H1 (cell line): ENCODE results near the gene ABHD15. TPM values are rescaled to one million over a fixed set of nuclear protein-coding genes. Genes with fewer than 3 reads are reported as not detected.

ENCODE experiments used
- CBX8 ChIP-seq: fragments of 300-800, 300-1000 bp; sonication (generic); IDR thresholded peaks from 2 replicates; pipeline ENCODE4 v1.7.1; 2016; ENCODE audit warnings: low read depth, low read length, borderline replicate concordance
- CHD2 ChIP-seq: IDR thresholded peaks from 2 replicates; pipeline ENCODE4 v1.6.1; 2012; ENCODE audit warnings: low read length, improper control_type of control experiment
- EGR1 ChIP-seq: IDR thresholded peaks from 2 replicates; pipeline ENCODE4 v1.6.1; 2011; ENCODE audit warnings: low read depth, low read length, borderline replicate concordance
- EP300 ChIP-seq, 2 experiments: IDR thresholded peaks; 1 replicate in 1 of 2; 2 replicates in 1 of 2; pipeline ENCODE4 v1.6.1; 2011 to 2012; ENCODE audit warnings: low read depth in 2 of 2, low read length in 2 of 2, mild to moderate bottlenecking in 2 of 2, borderline replicate concordance in 1 of 2, inconsistent platforms in 1 of 2, moderate library complexity in 1 of 2
- GTF2F1 ChIP-seq: IDR thresholded peaks from 2 replicates; pipeline ENCODE4 v1.6.1; 2012; ENCODE audit warnings: low read depth, low read length, improper control_type of control experiment, borderline replicate concordance
- JUND ChIP-seq: IDR thresholded peaks from 2 replicates; pipeline ENCODE4 v1.6.1; 2011; ENCODE audit warnings: mild to moderate bottlenecking, improper control_type of control experiment, low read length
- KDM1A ChIP-seq: fragments of 200-600, 300-600 bp; sonication (generic); IDR thresholded peaks from 2 replicates; pipeline ENCODE4 v1.7.1; 2016; ENCODE audit warnings: mild to moderate bottlenecking, low read length, borderline replicate concordance
- KDM5A ChIP-seq: fragments of 200-600 bp; IDR thresholded peaks from 2 replicates; pipeline ENCODE4 v1.7.1; 2012; ENCODE audit warnings: mild to moderate bottlenecking, low read length, inconsistent platforms, mixed read lengths
- RBBP5 ChIP-seq: IDR thresholded peaks from 2 replicates; pipeline ENCODE4 v1.7.1; 2012; ENCODE audit warnings: low read depth, mild to moderate bottlenecking, inconsistent platforms, low read length, moderate library complexity, borderline replicate concordance
- SIX5 ChIP-seq: IDR thresholded peaks from 2 replicates; pipeline ENCODE4 v1.6.1; 2011; ENCODE audit warnings: mild to moderate bottlenecking, low read depth, low read length
- SP1 ChIP-seq: IDR thresholded peaks from 2 replicates; pipeline ENCODE4 v1.6.1; 2011; ENCODE audit warnings: low read depth, low read length
- SP4 ChIP-seq: IDR thresholded peaks from 2 replicates; pipeline ENCODE4 v1.6.1; 2012; ENCODE audit warnings: low read length, inconsistent platforms
- SUZ12 ChIP-seq: fragments of 200-600 bp; sonication (generic); IDR thresholded peaks from 2 replicates; pipeline ENCODE4 v1.6.1; 2012; ENCODE audit warnings: mild to moderate bottlenecking, inconsistent platforms, low read length, moderate library complexity, mixed read lengths
- polyA plus RNA-seq, 7 experiments: library from polyadenylated mRNA; depleted of rRNA in 3 of 7; stranded (reverse) in 5 of 7; unstranded in 2 of 7; fragments of >200 nt in 5 of 7; fragments of 200-250 nt in 2 of 7; gene quantifications; 1 replicate in 5 of 7; 2 replicates in 1 of 7; 4 replicates in 1 of 7; pipeline versions ENCODE4 v1.2.1 to v1.2.3, GENCODE V29; 2011 to 2013; ENCODE audit warnings: missing spikeins in 2 of 7, mixed read lengths in 2 of 7
- total RNA-seq: library from RNA; stranded (reverse); fragmentation: NEBNext Ultra II Directional; extraction: Animal tissue kit (Norgen Biotek cat#: 25700); gene quantifications from 2 replicates; pipeline ENCODE4 v1.2.1, GENCODE V29; 2021
- TF ChIP-seq, protein P1 (sequence below), 3 experiments: IDR thresholded peaks; 1 replicate in 2 of 3; 2 replicates in 1 of 3; pipeline versions ENCODE4 v1.5.1 to v1.6.1; 2011; ENCODE audit warnings: low read length in 3 of 3, mild to moderate bottlenecking in 3 of 3, inconsistent platforms in 2 of 3, low read depth in 1 of 3, moderate library complexity in 1 of 3; ENCODE audit not compliant: insufficient read depth in 1 of 3; ENCODE audit errors: control extremely low read depth in 1 of 3
- TF ChIP-seq, protein P2 (sequence below): IDR thresholded peaks from 2 replicates; pipeline ENCODE4 v1.6.1; 2011; ENCODE audit warnings: low read depth, mild to moderate bottlenecking, low read length; ENCODE audit not compliant: insufficient read depth
- TF ChIP-seq, protein P3 (sequence below): IDR thresholded peaks from 2 replicates; pipeline ENCODE4 v1.6.1; 2011; ENCODE audit warnings: low read length, improper control_type of control experiment
- TF ChIP-seq, protein P4 (sequence below): IDR thresholded peaks from 2 replicates; pipeline ENCODE4 v1.6.1; 2012; ENCODE audit warnings: low read length, inconsistent platforms

The ABHD15 gene
- total and polyA plus RNA-seq, 2 of the 8 experiments (the other 6 are each of a cell fraction or from before 2014, with no cell fraction given), result 0.88 to 1.7 TPM

DNA sequence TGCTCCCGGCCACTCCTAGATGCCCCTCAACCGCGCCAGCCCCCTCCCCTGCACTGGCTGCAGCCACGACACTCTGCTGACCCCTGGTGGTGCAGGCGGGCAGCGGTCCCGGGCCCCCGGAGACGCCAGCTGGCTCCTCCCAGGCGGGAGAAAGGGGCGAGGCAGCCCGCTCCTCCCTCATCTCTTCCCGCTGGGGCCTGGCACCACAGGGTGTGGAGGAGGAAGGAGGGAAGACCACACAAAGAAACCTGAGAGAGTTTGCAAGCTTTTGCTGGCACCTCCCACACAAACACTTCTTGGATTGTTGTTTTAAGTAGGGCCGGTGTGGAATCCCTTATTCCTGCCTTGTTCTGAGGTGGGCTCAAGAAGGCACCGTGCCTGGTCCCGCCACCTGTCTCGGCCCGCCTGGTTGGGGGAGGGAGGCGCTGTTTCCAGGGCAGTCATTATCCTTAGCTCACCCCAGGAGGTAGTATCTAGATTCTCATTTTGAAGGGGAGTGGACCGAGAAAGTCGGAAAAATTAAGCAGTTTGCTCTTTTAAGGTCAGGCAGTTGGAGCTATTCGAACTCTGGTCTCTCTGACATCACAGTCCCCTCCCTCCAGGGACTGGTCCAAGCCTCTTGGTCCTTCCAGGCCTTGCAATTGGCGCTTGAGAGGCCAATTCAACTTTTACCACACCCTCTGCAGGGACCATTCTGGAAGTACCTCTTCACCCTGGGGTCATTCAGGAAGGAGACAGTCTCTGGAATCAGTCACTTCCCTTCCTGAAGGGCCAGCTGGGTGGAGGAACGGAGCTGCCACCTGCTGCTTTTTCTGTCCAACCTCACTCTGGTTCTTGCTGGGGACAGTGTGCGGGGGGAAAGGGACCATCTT lies 25.1 kb upstream of the ABHD15 start (continued):
- TF ChIP-seq, protein P1, sequence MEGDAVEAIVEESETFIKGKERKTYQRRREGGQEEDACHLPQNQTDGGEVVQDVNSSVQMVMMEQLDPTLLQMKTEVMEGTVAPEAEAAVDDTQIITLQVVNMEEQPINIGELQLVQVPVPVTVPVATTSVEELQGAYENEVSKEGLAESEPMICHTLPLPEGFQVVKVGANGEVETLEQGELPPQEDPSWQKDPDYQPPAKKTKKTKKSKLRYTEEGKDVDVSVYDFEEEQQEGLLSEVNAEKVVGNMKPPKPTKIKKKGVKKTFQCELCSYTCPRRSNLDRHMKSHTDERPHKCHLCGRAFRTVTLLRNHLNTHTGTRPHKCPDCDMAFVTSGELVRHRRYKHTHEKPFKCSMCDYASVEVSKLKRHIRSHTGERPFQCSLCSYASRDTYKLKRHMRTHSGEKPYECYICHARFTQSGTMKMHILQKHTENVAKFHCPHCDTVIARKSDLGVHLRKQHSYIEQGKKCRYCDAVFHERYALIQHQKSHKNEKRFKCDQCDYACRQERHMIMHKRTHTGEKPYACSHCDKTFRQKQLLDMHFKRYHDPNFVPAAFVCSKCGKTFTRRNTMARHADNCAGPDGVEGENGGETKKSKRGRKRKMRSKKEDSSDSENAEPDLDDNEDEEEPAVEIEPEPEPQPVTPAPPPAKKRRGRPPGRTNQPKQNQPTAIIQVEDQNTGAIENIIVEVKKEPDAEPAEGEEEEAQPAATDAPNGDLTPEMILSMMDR (IDR thresholded peaks at IDR 0.05; ENCODE audit: control extremely low read depth in 1 of 3, insufficient read depth in 1 of 3, low read depth in 1 of 3, low read length in 3 of 3), result peak; percentile 89 to 96 (median 94)
- TF ChIP-seq GTF2F1 (no peak), RBBP5 (no peak), SIX5 (no peak), KDM5A (no peak), CHD2 (0 out of 2 replicates have a peak, but pooled peaks have one; percentile 13), EP300 (IDR thresholded peaks at IDR 0.05; ENCODE audit: borderline replicate concordance in 1 of 2, low read depth in 2 of 2, low read length in 2 of 2) (no peak), SP4 (no peak), SUZ12 (no peak), CBX8 (no peak), SP1 (peak; percentile 34; the same call in 1 of the 2 replicates), EGR1 (peak; percentile 58), KDM1A (no peak), JUND (peak; percentile 35; the same call in 1 of the 2 replicates)
- TF ChIP-seq, protein P2, sequence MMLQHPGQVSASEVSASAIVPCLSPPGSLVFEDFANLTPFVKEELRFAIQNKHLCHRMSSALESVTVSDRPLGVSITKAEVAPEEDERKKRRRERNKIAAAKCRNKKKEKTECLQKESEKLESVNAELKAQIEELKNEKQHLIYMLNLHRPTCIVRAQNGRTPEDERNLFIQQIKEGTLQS, result no peak
- TF ChIP-seq, protein P3, sequence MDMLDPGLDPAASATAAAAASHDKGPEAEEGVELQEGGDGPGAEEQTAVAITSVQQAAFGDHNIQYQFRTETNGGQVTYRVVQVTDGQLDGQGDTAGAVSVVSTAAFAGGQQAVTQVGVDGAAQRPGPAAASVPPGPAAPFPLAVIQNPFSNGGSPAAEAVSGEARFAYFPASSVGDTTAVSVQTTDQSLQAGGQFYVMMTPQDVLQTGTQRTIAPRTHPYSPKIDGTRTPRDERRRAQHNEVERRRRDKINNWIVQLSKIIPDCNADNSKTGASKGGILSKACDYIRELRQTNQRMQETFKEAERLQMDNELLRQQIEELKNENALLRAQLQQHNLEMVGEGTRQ, result no peak
- TF ChIP-seq, protein P4, sequence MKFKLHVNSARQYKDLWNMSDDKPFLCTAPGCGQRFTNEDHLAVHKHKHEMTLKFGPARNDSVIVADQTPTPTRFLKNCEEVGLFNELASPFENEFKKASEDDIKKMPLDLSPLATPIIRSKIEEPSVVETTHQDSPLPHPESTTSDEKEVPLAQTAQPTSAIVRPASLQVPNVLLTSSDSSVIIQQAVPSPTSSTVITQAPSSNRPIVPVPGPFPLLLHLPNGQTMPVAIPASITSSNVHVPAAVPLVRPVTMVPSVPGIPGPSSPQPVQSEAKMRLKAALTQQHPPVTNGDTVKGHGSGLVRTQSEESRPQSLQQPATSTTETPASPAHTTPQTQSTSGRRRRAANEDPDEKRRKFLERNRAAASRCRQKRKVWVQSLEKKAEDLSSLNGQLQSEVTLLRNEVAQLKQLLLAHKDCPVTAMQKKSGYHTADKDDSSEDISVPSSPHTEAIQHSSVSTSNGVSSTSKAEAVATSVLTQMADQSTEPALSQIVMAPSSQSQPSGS, result no peak
